Gastrocnemius medialis (tissue), 4 donors: ENCODE data around the gene GOLGA8T.
"Not testable (repeated sequence)": the region's sequence is repeated elsewhere in the genome, so short reads cannot be mapped to it uniquely, and the experiment has no call there.

Source experiments
- POLR2A ChIP-seq, 2 donors: fragments of 450-650 bp; IDR thresholded peaks; one replicate each; pipeline ENCODE4 v1.6.1; 2017; ENCODE audit warnings: antibody characterized with exemption in 2 of 2, mild to moderate bottlenecking in 2 of 2, moderate library complexity in 2 of 2
- TF ChIP-seq, protein P1 (sequence below), 5 experiments: fragments of 450-650 bp in 3 of 5; fragments of 200-600 bp in 2 of 5; sonication (generic) in 2 of 5; IDR thresholded peaks in 4 of 5; conservative IDR thresholded peaks in 1 of 5; 1 replicate in 4 of 5; 2 replicates in 1 of 5; pipeline ENCODE4 v1.5.1; 2016 to 2019; ENCODE audit warnings: antibody characterized with exemption in 5 of 5, mild to moderate bottlenecking in 3 of 5, moderate library complexity in 3 of 5

DNA sequence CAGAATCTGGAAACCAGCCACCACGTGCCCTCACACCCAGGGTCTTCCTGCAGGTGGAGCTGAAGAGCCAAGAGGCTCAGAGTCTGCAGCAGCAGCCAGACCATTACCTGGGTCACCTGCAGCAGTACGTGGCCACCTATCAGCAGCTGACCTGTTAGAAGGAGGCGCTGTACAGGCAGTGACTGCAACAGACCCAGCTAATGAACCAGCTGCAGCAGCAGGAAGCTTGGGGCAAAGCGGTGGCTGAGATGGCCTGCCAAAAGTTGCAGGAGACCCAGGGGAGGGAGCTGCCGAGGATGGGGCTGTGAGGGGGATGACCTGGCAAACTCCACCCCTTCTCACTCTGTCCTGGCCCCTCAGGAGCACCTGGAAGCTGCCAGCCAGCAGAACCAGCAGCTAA is 8.4 kb downstream of the GOLGA8T start:
- not testable (repeated sequence) for TF ChIP-seq POLR2A (IDR thresholded peaks at IDR 0.05)
- TF ChIP-seq, protein P1, sequence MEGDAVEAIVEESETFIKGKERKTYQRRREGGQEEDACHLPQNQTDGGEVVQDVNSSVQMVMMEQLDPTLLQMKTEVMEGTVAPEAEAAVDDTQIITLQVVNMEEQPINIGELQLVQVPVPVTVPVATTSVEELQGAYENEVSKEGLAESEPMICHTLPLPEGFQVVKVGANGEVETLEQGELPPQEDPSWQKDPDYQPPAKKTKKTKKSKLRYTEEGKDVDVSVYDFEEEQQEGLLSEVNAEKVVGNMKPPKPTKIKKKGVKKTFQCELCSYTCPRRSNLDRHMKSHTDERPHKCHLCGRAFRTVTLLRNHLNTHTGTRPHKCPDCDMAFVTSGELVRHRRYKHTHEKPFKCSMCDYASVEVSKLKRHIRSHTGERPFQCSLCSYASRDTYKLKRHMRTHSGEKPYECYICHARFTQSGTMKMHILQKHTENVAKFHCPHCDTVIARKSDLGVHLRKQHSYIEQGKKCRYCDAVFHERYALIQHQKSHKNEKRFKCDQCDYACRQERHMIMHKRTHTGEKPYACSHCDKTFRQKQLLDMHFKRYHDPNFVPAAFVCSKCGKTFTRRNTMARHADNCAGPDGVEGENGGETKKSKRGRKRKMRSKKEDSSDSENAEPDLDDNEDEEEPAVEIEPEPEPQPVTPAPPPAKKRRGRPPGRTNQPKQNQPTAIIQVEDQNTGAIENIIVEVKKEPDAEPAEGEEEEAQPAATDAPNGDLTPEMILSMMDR (IDR thresholded peaks at IDR 0.05 in 4 of 5, conservative IDR thresholded peaks at IDR 0.05 in 1 of 5), result not testable (repeated sequence)
